IPS DF 4.7 (cell line): ENCODE measurements around the gene PSKH1.
"Not testable (repeated sequence)": the region's sequence is repeated elsewhere in the genome, so short reads cannot be mapped to it uniquely, and the experiment has no call there.

Experiments used
- DNase-seq: peaks from one replicate; pipeline ENCODE4 v3.0.0-alpha.2; 2013; ENCODE audit warnings: low spot score; ENCODE audit errors: extremely low read depth

Gene PSKH1

GRCh38 chr16:67957622-67958021 lies 64.6 kb downstream of the PSKH1 start:
- no peak for DNase-seq

GRCh38 chr16:67959536-67960329 lies 66.7 kb downstream of the PSKH1 start:
- DNase-seq, result no peak

- DNase-seq, result no peak
These were observed 68.5 kb downstream of the PSKH1 start for GRCh38 chr16:67961551-67961957.

GRCh38 chr16:67962135-67962534 lies 69.1 kb downstream of the PSKH1 start:
- DNase-seq, result no peak

GRCh38 chr16:67963292-67963661 lies 70.2 kb downstream of the PSKH1 start:
- no peak for DNase-seq

- DNase-seq, result no peak
These were observed 70.7 kb downstream of the PSKH1 start for GRCh38 chr16:67963662-67964321.

- DNase-seq, result no peak
These were observed 71.5 kb downstream of the PSKH1 start for GRCh38 chr16:67964477-67965131.

- DNase-seq, result no peak
These were observed 72.9 kb downstream of the PSKH1 start for GRCh38 chr16:67965668-67966548.

GRCh38 chr16:67966549-67967182 lies 73.6 kb downstream of the PSKH1 start:
- DNase-seq, result no peak

GRCh38 chr16:67967183-67967957 lies 74.3 kb downstream of the PSKH1 start:
- no peak for DNase-seq

- no peak for DNase-seq
These were observed 74.9 kb downstream of the PSKH1 start for GRCh38 chr16:67967958-67968399.

GRCh38 chr16:67968400-67969253 lies 75.6 kb downstream of the PSKH1 start, which contains the start of gene SLC12A4:
TSS of gene SLC12A4 (minus strand) at chr16:67968637. CDS start at chr16:67968553, 84 bp downstream.
- no peak for DNase-seq

- no peak for DNase-seq
These were observed 76.4 kb downstream of the PSKH1 start for GRCh38 chr16:67969254-67970039.

- DNase-seq, result no peak
These were observed 78.1 kb downstream of the PSKH1 start for GRCh38 chr16:67971111-67971510.

GRCh38 chr16:67972285-67972684 lies 79.2 kb downstream of the PSKH1 start:
- DNase-seq, result not testable (repeated sequence)

GRCh38 chr16:67975321-67976105 lies 82.5 kb downstream of the PSKH1 start:
- DNase-seq, result no peak

- no peak for DNase-seq
These were observed 83.2 kb downstream of the PSKH1 start for GRCh38 chr16:67976205-67976604.
